OCI-LY1 (cell line): ENCODE data around the gene PICALM.

Source experiments
- H2AFZ ChIP-seq: fragments of 200-600 bp; sonication (generic), shearing (Covaris generic); 2 replicates; pipeline ENCODE4 v1.6.0; 2014; ENCODE audit warnings: antibody characterized with exemption, mild to moderate bottlenecking, low read length
- H3F3A ChIP-seq: fragments of 200-600 bp; sonication (generic), shearing (Covaris generic); 2 replicates; pipeline ENCODE4 v1.6.0; 2014; ENCODE audit warnings: mild to moderate bottlenecking, antibody characterized with exemption, low read length, moderate library complexity; ENCODE audit not compliant: insufficient read depth
- H3K27ac ChIP-seq: fragments of 200-600 bp; sonication (generic); 2 replicates; pipeline ENCODE4 v1.5.1; 2014; ENCODE audit warnings: low read length, mixed run types, mild to moderate bottlenecking, low read depth; ENCODE audit not compliant: poor library complexity, severe bottlenecking
- H3K27me3 ChIP-seq: fragments of 200-600 bp; sonication (generic); 2 replicates; pipeline ENCODE4 v1.6.0; 2014; ENCODE audit warnings: antibody characterized with exemption, mild to moderate bottlenecking, low read length, moderate library complexity; ENCODE audit not compliant: insufficient read depth
- H3K36me3 ChIP-seq: fragments of 200-600 bp; sonication (generic); 2 replicates; pipeline ENCODE4 v1.6.1; 2014; ENCODE audit warnings: mild to moderate bottlenecking, antibody characterized with exemption, low read length, moderate library complexity, mixed read lengths; ENCODE audit not compliant: insufficient read depth
- H3K4me1 ChIP-seq: fragments of 200-600 bp; sonication (generic); 2 replicates; pipeline ENCODE4 v1.5.1; 2014; ENCODE audit warnings: mild to moderate bottlenecking, low read length, moderate library complexity; ENCODE audit not compliant: insufficient read depth, severe bottlenecking
- H3K4me2 ChIP-seq: fragments of 200-600 bp; sonication (generic), shearing (Covaris generic); 2 replicates; pipeline ENCODE4 v1.6.1; 2014; ENCODE audit warnings: low read length
- H3K4me3 ChIP-seq: fragments of 200-600 bp; sonication (generic); 2 replicates; pipeline ENCODE4 v1.5.1; 2014; ENCODE audit warnings: low read length, low read depth, mild to moderate bottlenecking, mixed read lengths; ENCODE audit not compliant: poor library complexity, severe bottlenecking
- H3K79me2 ChIP-seq: fragments of 200-600 bp; shearing (Covaris generic); 2 replicates; pipeline ENCODE4 v1.6.1; 2016; ENCODE audit warnings: mixed run types, low read length, mixed read lengths; ENCODE audit not compliant: insufficient read depth
- H3K9ac ChIP-seq: fragments of 200-600 bp; sonication (generic), shearing (Covaris generic); 2 replicates; pipeline ENCODE4 v1.6.1; 2014; ENCODE audit warnings: mild to moderate bottlenecking, low read length, mixed read lengths
- H3K9me2 ChIP-seq: fragments of 200-600 bp; sonication (generic), shearing (Covaris generic); 2 replicates; pipeline ENCODE4 v1.6.1; 2014; ENCODE audit warnings: low read depth, mild to moderate bottlenecking, low read length, mixed read lengths
- H3K9me3 ChIP-seq: fragments of 200-600 bp; shearing (Covaris generic); 2 replicates; pipeline ENCODE4 v1.6.1; 2014; ENCODE audit warnings: low read length, mixed read lengths
- H4K20me1 ChIP-seq: fragments of 200-600 bp; sonication (generic), shearing (Covaris generic); 2 replicates; pipeline ENCODE4 v1.6.0; 2016; ENCODE audit warnings: mild to moderate bottlenecking, low read length; ENCODE audit not compliant: insufficient read depth
- CTCF ChIP-seq: fragments of 200-600 bp; sonication (generic), shearing (Covaris generic); IDR thresholded peaks from 2 replicates; pipeline ENCODE4 v1.5.1; 2017; ENCODE audit warnings: mild to moderate bottlenecking, antibody characterized with exemption, low read length, moderate library complexity, mixed read lengths
- EZH2 ChIP-seq: fragments of 200-600 bp; sonication (generic), shearing (Covaris generic); IDR thresholded peaks from 2 replicates; pipeline ENCODE4 v1.8.0; 2017; ENCODE audit warnings: borderline replicate concordance, mixed run types, mild to moderate bottlenecking, antibody characterized with exemption, low read length, moderate library complexity, mixed read lengths

PICALM gene

GRCh38 chr11:86103808-86104207, 34.9 kb upstream of the PICALM start:
- TF ChIP-seq EZH2 (no peak), CTCF (no peak)
- Histone ChIP-seq H3K9ac (no peak overlapping the region), H3K4me2 (no peak overlapping the region), H3K36me3 (no peaks in the 10 kb centered on the region), H3F3A (no peaks in the 10 kb centered on the region; the same call in 1 of the 2 replicates), H3K79me2 (no peaks in the 10 kb centered on the region), H3K4me1 (peaks cover 10% of the 10 kb centered on the region), H3K9me2 (no peaks in the 10 kb centered on the region), H3K27me3 (no peaks in the 10 kb centered on the region), H3K9me3 (no peaks in the 10 kb centered on the region; the same call in 1 of the 2 replicates), H2AFZ (no peak overlapping the region), H3K4me3 (no peak overlapping the region), H4K20me1 (no peaks in the 10 kb centered on the region), H3K27ac (no peak overlapping the region)

DNA sequence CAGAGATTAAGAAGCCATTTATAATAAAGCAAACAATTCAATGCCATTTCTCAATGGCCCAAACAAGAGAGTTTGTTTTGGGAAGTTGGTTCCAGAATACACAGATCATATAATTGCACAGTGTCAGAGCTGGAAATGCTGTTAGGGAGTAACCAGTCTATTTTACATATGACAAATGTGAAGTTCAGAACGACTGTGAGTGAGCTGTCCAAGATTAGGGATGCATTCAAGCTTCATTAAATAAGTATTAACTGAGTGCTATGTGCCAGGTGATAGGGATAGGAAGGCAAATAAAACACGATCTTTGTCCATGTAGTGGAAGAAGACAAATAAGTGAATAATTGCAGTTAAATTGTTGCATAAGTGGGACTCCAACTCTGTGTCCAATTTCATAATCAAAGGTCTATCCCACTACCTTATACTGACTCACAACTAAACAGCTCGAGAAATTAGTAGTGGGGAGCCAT, 33.1 kb upstream of the PICALM start:
- TF ChIP-seq EZH2 (no peak), CTCF (no peak)
- Histone ChIP-seq H2AFZ (no peak overlapping the region), H3K4me1 (peaks cover 19% of the 10 kb centered on the region), H3K27me3 (no peaks in the 10 kb centered on the region), H3K36me3 (no peaks in the 10 kb centered on the region), H3K9ac (no peak overlapping the region), H4K20me1 (no peaks in the 10 kb centered on the region), H3K9me2 (no peaks in the 10 kb centered on the region), H3K79me2 (no peaks in the 10 kb centered on the region), H3K4me2 (no peak overlapping the region), H3K9me3 (no peaks in the 10 kb centered on the region), H3K4me3 (no peak overlapping the region), H3K27ac (no peak overlapping the region), H3F3A (no peaks in the 10 kb centered on the region)

DNA sequence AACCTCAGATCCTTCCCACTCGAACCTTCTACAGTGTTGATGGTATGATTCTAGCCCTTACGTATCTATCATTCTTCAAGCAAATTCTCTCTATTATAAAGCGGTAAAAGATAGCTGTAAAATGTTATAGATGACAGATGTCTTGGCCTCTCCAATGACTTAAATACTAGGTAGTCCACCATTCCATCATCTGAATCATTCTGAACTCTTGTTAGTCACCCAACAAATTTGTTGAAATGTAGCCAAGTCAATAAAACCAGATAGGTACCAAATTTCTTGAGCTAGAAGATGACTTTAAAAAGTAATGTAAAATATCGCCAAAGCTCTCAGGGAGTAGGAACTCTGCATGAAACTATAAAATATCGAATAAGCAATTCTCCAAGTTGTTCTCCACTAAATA, 32.6 kb upstream of the PICALM start:
- no peaks in the 10 kb centered on the region for H3K27me3 ChIP-seq
- TF ChIP-seq EZH2 (no peak), CTCF (no peak)
- no peaks in the 10 kb centered on the region for H3K9me2 ChIP-seq
- H3K79me2 ChIP-seq: no peaks in the 10 kb centered on the region
- H3K4me3 ChIP-seq: no peak overlapping the region
- no peaks in the 10 kb centered on the region for H4K20me1 ChIP-seq
- no peaks in the 10 kb centered on the region for H3K9me3 ChIP-seq
- H2AFZ ChIP-seq: no peak overlapping the region
- H3K4me2 ChIP-seq: no peak overlapping the region
- no peak overlapping the region for H3K27ac ChIP-seq
- H3K36me3 ChIP-seq: no peaks in the 10 kb centered on the region
- no peak overlapping the region for H3K9ac ChIP-seq
- no peaks in the 10 kb centered on the region for H3F3A ChIP-seq
- H3K4me1 ChIP-seq: peaks cover 19% of the 10 kb centered on the region
